HG03135 (cell line): ENCODE data around the gene OR1G1.
"Not testable (repeated sequence)": the region's sequence is repeated elsewhere in the genome, so short reads cannot be mapped to it uniquely, and the experiment has no call there.

Source experiments
- ATAC-seq: cut with Tn5 transposase; IDR thresholded peaks from one replicate; pipeline ENCODE4 v1.9.1; 2021; ENCODE audit warnings: mild to moderate bottlenecking, moderate library complexity; ENCODE audit not compliant: unreplicated experiment

Gene OR1G1

DNA sequence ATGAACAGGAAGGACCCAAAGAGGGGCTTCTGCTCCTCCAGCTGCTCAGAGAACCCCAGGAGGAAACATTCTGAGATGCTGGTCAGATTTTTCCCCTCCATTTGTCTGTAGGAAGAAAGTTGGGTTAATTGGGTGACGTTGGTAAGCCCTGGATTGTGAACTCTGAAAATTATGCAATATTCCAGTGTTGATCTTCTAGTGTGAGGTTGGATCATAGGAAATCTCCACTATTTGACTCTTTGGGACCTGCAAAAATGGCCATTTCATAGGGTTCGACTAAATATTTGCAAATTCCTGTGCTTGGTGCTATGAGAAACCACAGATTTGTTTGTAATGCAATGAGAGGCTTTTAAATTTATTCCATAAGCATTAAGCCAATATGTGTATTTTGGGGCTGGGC, at the start of gene OR1G1:
TSS of gene OR1G1 (minus strand) at position 101 of the 400 bp plus-strand sequence. CDS start at position 101, 0 bp downstream.
- no peak for ATAC-seq

DNA sequence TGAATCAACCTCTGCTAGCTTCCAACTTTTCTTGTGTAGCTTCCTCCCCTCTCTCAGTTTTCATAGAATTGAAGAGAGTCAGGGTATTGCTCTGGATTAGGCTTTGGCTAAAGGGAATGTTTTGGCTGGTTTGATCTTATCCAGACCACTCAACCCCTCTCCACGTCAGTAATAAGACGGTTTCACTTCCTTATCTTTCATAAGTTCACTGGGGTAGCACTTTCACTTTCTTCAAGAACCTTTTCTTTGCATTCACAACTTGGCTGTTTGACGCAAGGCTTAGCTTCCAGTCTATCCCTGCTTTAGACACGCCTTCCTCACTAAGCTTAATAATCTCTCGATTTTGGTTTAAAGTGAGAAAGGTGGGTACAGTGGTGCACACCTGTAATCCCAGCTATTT, 40.2 kb upstream of the OR1G1 start:
- ATAC-seq: no peak

- ATAC-seq: no peak
Observed at GRCh38 chr17:3157218-3157617, 29.9 kb upstream of the OR1G1 start.

GRCh38 chr17:3137494-3137893, 10.1 kb upstream of the OR1G1 start:
- ATAC-seq: not testable (repeated sequence)

GRCh38 chr17:3104322-3104721, 23.0 kb downstream of the OR1G1 start, which contains the start of gene OR1D2:
OR1D2 (minus strand) TSS chr17:3104422; CDS start chr17:3092996, 11,426 bp downstream.
- no peak for ATAC-seq
